Muscle layer of duodenum (tissue), 2 donors: ENCODE results near the gene RPS6KA3.

Experiments used
- H3K27ac ChIP-seq: one replicate; pipeline ENCODE4 v1.7.0; 2013; ENCODE audit warnings: mild to moderate bottlenecking, low read length
- H3K27me3 ChIP-seq: one replicate; pipeline ENCODE4 v1.7.0; 2013; ENCODE audit warnings: low read depth, mild to moderate bottlenecking, control low read depth, low read length
- H3K36me3 ChIP-seq, 2 donors: one replicate each; pipeline ENCODE4 v1.7.0; 2013; ENCODE audit warnings: low read length in 2 of 2, control low read depth in 1 of 2, mild to moderate bottlenecking in 1 of 2; ENCODE audit not compliant: insufficient read depth in 2 of 2, control insufficient read depth in 1 of 2
- H3K4me1 ChIP-seq, 2 donors: one replicate each; pipeline ENCODE4 v1.7.0; 2013; ENCODE audit warnings: low read length in 2 of 2, mild to moderate bottlenecking in 2 of 2, control low read depth in 1 of 2, moderate library complexity in 1 of 2; ENCODE audit not compliant: insufficient read depth in 2 of 2, control insufficient read depth in 1 of 2
- H3K4me3 ChIP-seq, 2 donors: one replicate each; pipeline ENCODE4 v1.7.0; 2013; ENCODE audit warnings: low read length in 2 of 2, low read depth in 1 of 2, mild to moderate bottlenecking in 1 of 2
- H3K9me3 ChIP-seq, 2 donors: one replicate each; pipeline ENCODE4 v1.7.0; 2013; ENCODE audit warnings: low read length in 2 of 2, control low read depth in 1 of 2, mild to moderate bottlenecking in 1 of 2; ENCODE audit not compliant: control insufficient read depth in 1 of 2
- donor health status: healthy.

The RPS6KA3 gene

DNA sequence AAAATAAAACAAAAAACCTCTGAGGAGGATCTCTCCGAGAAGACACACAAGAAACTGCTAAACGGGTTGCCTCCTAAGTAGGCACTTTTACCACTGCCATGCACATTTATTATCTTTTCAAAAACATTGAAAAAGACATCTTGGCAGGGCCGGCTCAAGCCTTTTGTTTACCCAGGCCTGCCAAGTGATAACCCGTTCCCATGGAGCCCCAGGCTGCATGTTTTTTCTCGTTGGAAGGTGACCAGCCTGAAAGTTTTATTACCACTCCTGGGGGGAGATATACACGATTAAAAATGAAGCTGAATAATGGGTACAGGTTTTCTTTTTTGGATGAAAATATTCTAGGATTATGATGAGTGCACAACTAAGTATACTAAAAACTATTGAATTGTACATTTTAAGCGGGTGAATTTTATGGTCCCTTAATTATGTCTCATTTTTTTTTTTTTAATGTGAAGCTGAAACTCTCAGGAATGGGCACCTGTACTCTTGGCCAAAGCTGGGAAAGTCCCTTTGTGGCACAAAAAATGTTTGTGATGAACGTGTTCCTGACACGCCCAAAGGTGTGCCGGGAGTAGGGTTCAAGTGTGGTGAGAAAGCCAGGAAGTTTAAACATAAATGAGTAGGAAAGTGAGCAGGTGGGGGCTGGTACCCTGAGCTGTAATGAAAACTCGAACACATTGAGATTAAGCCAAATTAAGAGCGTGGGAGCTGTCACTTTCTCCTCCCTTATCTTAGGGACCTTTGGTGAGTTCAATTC lies 148.5 kb downstream of the RPS6KA3 start:
- peaks cover 0 to 13% of the 10 kb centered on the region in 2 donors for H3K4me1 ChIP-seq
- H3K4me3 ChIP-seq, result no peak overlapping the region
- H3K27ac ChIP-seq, result no peak overlapping the region
- no peaks in the 10 kb centered on the region for H3K9me3 ChIP-seq
- no peaks in the 10 kb centered on the region for H3K36me3 ChIP-seq
- peaks cover 5% of the 10 kb centered on the region for H3K27me3 ChIP-seq

DNA sequence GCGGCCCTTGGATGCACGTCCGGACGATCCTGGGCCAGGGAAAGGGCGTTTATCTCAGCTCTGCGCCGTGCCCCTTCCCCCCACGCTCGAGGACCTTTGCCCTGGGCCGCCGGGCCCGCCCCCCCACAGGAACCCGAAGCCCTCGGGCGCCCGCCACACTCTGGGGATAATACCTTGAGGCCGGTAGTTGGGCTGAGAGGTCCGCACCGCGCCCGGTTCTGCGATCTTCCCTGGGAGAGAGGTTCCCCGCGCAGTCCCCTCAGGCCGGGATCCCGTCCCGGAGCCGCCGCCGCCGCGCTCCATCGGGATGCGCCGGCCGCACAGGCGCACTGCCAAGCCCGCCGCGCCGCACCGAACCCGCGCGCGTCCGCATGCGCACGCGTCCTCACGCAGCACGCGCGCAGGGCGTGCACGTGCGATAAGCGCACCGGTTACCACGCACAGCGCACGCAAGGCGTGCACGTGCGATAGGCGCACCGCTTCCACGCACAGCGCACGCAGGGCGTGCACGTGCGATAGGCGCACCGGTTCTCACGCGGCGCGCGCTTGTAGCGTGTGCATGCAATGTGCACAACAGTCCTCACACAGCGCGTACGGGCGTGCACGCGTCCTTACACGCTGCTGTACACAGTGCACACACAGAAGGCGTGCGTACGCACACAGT lies 150.0 kb downstream of the RPS6KA3 start, which contains the start of gene MAP7D2:
MAP7D2 (minus strand) TSS at position 331 of the 664 bp plus-strand sequence; CDS start at position 303, 28 bp downstream.
- no peak within 1 kb of the TSS for H3K27ac ChIP-seq
- H3K4me3 ChIP-seq, result peak within 1 kb of the TSS in 1 of 2 donors; percentile 56
- peaks cover 5% of the 10 kb centered on the region for H3K27me3 ChIP-seq
- no peaks in the 10 kb centered on the region for H3K36me3 ChIP-seq
- H3K9me3 ChIP-seq, result no peaks in the 10 kb centered on the region
- peaks cover 0 to 13% of the 10 kb centered on the region in 2 donors for H3K4me1 ChIP-seq

DNA sequence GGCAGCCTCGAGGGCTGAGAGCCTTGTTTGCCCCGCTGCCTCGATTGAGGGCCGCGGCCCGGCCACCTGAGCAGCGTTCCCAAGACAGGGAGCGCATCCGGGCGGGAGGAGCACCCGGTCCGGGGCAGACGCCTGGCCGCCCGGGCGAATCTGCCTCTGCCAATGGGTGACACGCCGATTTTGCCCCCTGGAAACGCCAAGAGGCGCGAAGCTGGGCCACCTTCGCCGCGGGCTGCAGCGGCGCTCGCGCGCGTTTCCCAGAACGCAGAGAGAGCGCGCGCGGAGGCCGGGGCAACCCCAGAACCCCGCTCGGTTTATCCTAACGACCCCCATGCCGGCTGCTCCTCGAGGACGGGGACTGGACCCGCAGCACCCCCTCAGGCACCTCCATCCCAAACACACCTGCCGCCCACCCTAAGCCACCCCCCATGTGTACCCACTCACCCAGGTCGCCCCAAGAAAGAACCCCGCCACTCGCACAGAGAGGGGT lies 150.6 kb downstream of the RPS6KA3 start:
- Histone ChIP-seq H3K9me3 (no peaks in the 10 kb centered on the region), H3K4me3 (peak overlapping the region in 1 of 2 donors; percentile 56), H3K27me3 (peaks cover 5% of the 10 kb centered on the region), H3K4me1 (peaks cover 0 to 13% of the 10 kb centered on the region in 2 donors), H3K36me3 (no peaks in the 10 kb centered on the region), H3K27ac (no peak overlapping the region)

DNA sequence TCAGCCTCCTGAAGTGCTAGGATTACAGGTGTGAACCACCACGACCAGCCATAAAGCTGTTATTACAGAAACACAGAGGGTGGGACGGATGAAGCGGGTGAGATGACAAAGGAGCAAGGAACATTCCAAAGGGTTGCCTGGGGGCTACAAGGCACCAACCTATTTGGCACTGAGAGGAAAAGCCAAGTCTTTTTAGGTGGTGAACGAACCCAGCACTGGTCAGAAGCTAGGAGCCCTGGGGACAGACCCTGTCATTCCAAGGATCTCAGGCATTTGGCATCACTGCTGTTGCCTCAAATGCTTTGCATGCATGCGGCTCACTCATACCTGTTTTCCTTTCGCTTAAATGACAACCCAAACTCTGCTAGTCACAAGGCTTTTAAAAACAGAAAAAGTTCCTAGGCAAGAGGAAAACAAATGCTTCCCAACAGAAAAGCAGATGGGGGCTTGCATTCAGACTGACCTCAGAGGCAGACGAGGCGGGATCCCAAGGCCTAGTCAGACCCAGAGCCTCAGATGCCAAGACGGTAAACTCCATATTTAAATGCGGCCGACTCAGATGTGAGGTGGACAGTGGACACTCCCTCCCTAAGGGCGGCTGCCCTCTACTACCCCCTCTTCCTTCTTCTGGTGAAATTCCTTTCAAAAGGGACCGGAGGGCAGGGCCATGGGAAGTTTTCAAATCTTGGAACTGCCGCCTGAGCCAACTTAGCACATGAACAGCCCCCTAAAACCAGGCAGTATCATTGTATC lies 154.5 kb downstream of the RPS6KA3 start:
- no peaks in the 10 kb centered on the region for H3K9me3 ChIP-seq
- peaks cover 0 to 13% of the 10 kb centered on the region in 2 donors for H3K4me1 ChIP-seq
- no peak overlapping the region for H3K27ac ChIP-seq
- H3K36me3 ChIP-seq, result no peaks in the 10 kb centered on the region
- H3K27me3 ChIP-seq, result peaks cover 3% of the 10 kb centered on the region
- no peak overlapping the region for H3K4me3 ChIP-seq

DNA sequence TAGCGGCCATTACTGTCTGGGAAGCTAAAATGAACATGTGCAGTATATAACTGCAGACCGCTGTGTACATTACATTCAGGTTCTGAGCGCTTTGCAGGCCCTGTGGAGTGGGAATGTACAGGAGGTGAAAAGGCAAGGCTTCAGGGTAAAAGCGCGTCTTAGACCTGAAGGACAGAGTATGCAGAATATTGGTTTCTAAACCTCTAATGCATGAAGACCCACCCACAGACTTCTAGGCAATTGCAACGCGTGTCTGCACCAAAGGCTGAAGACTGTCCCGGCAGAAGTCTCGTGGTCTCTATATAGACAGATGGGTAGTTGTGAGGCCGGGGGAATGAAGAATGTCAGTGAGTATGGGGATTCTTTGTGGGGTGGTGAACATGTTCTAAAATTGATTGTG lies 155.4 kb downstream of the RPS6KA3 start:
- no peaks in the 10 kb centered on the region for H3K36me3 ChIP-seq
- H3K9me3 ChIP-seq, result no peaks in the 10 kb centered on the region
- H3K27me3 ChIP-seq, result no peaks in the 10 kb centered on the region
- no peak overlapping the region for H3K4me3 ChIP-seq
- H3K27ac ChIP-seq, result no peak overlapping the region
- peaks cover 0 to 5% of the 10 kb centered on the region in 2 donors for H3K4me1 ChIP-seq

DNA sequence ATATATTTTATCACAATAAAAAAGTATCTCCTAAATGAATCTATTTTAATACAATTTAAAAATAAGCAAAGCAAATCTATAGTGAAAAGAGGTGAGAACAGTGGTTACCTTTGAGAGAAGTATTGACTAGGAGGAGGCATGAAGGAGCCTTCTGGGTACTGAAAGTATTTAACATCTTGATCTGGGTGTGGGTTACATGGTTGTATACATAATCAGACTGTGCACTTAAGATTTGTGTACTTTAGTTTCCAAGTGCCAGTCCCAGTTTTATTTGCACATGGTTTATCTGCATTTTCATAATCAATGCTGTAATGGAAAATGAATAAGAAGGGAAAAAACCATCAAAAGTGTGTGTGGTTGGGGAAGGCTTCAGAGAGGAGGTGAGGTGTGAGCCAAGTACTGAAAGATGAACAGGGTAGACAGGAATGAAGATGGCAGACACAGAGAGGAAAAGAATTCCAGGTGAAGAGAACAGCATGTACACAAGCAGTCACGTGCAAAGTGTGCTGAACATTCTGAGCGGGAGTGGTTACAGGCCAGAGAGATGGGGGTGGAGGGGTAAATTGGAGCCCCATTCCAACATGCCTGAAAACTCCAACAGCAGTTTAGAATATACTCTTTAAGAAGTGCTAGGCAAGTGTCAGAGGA lies 164.7 kb downstream of the RPS6KA3 start:
- Histone ChIP-seq H3K4me1 (no peaks in the 10 kb centered on the region), H3K4me3 (no peak overlapping the region), H3K27ac (no peak overlapping the region), H3K27me3 (no peaks in the 10 kb centered on the region), H3K36me3 (no peaks in the 10 kb centered on the region), H3K9me3 (no peaks in the 10 kb centered on the region)
